Stimulated activated CD8-positive, alpha-beta memory T cell treated with anti-CD3 and anti-CD28 coated beads, Interleukin-15, amount 100 ng/mL, for 1 hour (primary cell): ENCODE results near the gene MDC1.
A peak's percentile ranks its signal among the peaks of the same experiment; 100 is the strongest.

Experiments
- DNase-seq: peaks from one replicate; pipeline ENCODE4 v3.0.0-alpha.2; 2020; ENCODE audit warnings: low read depth

The MDC1 gene

GRCh38 chr6:30700340-30700739, 16.7 kb downstream of the MDC1 start:
- no peak for DNase-seq

- no peak for DNase-seq
Observed at GRCh38 chr6:30696432-30696831, 20.6 kb downstream of the MDC1 start.

GRCh38 chr6:30691208-30691847, 25.8 kb downstream of the MDC1 start:
- DNase-seq, result no peak

GRCh38 chr6:30690403-30691207, 26.5 kb downstream of the MDC1 start, which contains the start of gene NRM:
Gene NRM (minus strand): TSS chr6:30690984. CDS start chr6:30690974, 10 bp downstream.
- no peak for DNase-seq

GRCh38 chr6:30689985-30690384, 27.1 kb downstream of the MDC1 start:
- DNase-seq, result no peak

- no peak for DNase-seq
Observed at GRCh38 chr6:30689022-30689865, 27.8 kb downstream of the MDC1 start.

GRCh38 chr6:30688569-30688968, 28.5 kb downstream of the MDC1 start:
- no peak for DNase-seq

GRCh38 chr6:30687659-30688431, 29.2 kb downstream of the MDC1 start:
- DNase-seq, result no peak

- peak; percentile 52 for DNase-seq
Observed at GRCh38 chr6:30686908-30687658, 30.0 kb downstream of the MDC1 start.

GRCh38 chr6:30686009-30686907, 30.8 kb downstream of the MDC1 start, which contains the start of gene PPP1R18:
Gene PPP1R18 (minus strand): TSS chr6:30686645. CDS start chr6:30686018, 627 bp downstream.
- peak; percentile 80 for DNase-seq

GRCh38 chr6:30685157-30686008, 31.7 kb downstream of the MDC1 start:
- no peak for DNase-seq

GRCh38 chr6:30684386-30685156, 32.5 kb downstream of the MDC1 start:
- no peak for DNase-seq

GRCh38 chr6:30683980-30684338, 33.1 kb downstream of the MDC1 start:
- no peak for DNase-seq

GRCh38 chr6:30683183-30683979, 33.7 kb downstream of the MDC1 start:
- DNase-seq, result no peak

GRCh38 chr6:30682143-30683117, 34.7 kb downstream of the MDC1 start:
- DNase-seq, result peak; percentile 72

GRCh38 chr6:30681766-30682142, 35.3 kb downstream of the MDC1 start:
- DNase-seq, result no peak
